ENCODE measurements around the gene FAM161A. TPM values are rescaled to one million over a fixed set of nuclear protein-coding genes. Genes with fewer than 3 reads are reported as not detected.
A peak's percentile ranks its signal among the peaks of the same experiment; 100 is the strongest.

Gene FAM161A
- total RNA-seq, 1 experiment from 2014 or later: 9.5 TPM

DNA sequence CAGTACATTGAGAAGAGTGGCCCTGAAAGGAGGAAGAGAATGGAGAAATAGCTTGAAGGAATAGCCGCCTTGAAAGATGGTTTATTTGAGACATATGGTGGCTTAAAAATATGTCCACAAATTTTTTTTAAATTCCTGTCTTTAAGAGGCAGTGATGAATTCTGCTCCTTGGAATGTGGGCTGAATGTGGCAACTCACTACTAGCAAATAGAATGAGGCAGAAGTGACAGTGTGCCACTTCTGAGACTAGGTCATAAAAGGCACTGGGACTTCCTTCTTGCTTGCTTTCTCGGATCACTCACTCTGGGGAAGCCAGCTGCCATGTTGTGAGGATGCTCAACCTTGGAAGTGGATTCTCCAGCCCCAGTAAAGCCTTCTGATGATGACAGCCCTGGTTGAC lies 67.0 kb downstream of the FAM161A start:
- no peak overlapping the region for H3K27ac ChIP-seq (ENCODE audit: low read length)
- no peaks in the 10 kb centered on the region for H3K36me3 ChIP-seq (ENCODE audit: insufficient read depth, low read length)
- no peaks in the 10 kb centered on the region for H3K79me2 ChIP-seq (ENCODE audit: low read length)
- H3K9ac ChIP-seq (ENCODE audit: low read length): no peak overlapping the region
- H3K4me3 ChIP-seq (ENCODE audit: low read length): no peak overlapping the region
- no peaks in the 10 kb centered on the region for H3K9me3 ChIP-seq (ENCODE audit: low read length)
- H4K20me1 ChIP-seq (ENCODE audit: insufficient read depth, low read depth, low read length): no peaks in the 10 kb centered on the region
- H3K4me1 ChIP-seq (ENCODE audit: low read length): no peaks in the 10 kb centered on the region
- no peaks in the 10 kb centered on the region for H3K27me3 ChIP-seq (ENCODE audit: low read length)
- H3K9me2 ChIP-seq (replicated peaks; ENCODE audit: insufficient read depth, low read length): no peaks in the 10 kb centered on the region
- no peak overlapping the region for H3K4me2 ChIP-seq (ENCODE audit: low read depth, low read length, poor library complexity, severe bottlenecking)
- DNase-seq: no peak
- no peak overlapping the region for H2AFZ ChIP-seq (ENCODE audit: low read length)

DNA sequence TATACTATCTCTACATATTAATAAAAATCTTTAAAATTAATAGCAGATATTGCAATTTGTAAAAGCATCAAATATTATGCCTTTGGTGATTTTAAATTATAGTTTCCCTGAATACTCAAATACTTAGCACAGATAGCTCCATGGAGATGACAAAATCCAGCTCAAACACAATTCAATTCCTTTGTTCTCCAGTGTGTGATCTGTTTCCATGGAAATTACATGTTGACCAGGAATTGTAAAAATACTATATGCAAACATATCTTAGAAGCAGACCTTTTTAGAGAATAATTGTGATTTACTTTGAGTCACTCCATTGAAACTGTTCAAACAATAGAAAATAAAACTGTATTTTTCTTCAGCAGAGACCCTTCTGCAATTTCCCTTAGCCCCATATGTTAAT lies 68.3 kb downstream of the FAM161A start:
- Histone ChIP-seq H3K9me2 (replicated peaks; ENCODE audit: insufficient read depth, low read length) (no peaks in the 10 kb centered on the region), H3K9me3 (ENCODE audit: low read length) (no peaks in the 10 kb centered on the region), H3K4me2 (ENCODE audit: low read depth, low read length, poor library complexity, severe bottlenecking) (no peak overlapping the region), H3K4me3 (ENCODE audit: low read length) (no peak overlapping the region), H2AFZ (ENCODE audit: low read length) (no peak overlapping the region), H3K36me3 (ENCODE audit: insufficient read depth, low read length) (no peaks in the 10 kb centered on the region), H3K27ac (ENCODE audit: low read length) (no peak overlapping the region), H3K27me3 (ENCODE audit: low read length) (no peaks in the 10 kb centered on the region), H4K20me1 (ENCODE audit: insufficient read depth, low read depth, low read length) (no peaks in the 10 kb centered on the region), H3K4me1 (ENCODE audit: low read length) (no peaks in the 10 kb centered on the region), H3K79me2 (ENCODE audit: low read length) (no peaks in the 10 kb centered on the region), H3K9ac (ENCODE audit: low read length) (no peak overlapping the region)
- no peak for DNase-seq

DNA sequence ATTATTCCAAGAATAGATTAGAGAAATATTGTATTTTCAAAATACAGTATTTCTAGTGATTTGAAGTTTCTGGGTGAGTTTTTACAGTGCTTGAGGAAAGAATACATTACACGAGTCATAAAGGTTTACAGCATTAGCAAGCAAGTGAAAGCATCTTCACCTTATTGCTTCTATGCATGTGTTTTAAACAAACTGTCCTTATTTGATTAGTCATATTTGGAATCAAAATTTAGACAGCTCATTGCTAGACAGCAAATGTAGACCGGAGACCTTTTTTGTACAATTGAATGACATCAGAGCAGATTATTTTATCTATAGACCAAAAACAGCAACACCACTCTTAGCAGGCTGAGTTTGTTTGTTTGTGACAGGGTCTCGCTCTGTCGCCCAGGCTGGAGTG lies 69.2 kb downstream of the FAM161A start:
- no peaks in the 10 kb centered on the region for H3K4me1 ChIP-seq (ENCODE audit: low read length)
- H3K9me2 ChIP-seq (replicated peaks; ENCODE audit: insufficient read depth, low read length): no peaks in the 10 kb centered on the region
- no peak overlapping the region for H3K9ac ChIP-seq (ENCODE audit: low read length)
- no peaks in the 10 kb centered on the region for H4K20me1 ChIP-seq (ENCODE audit: insufficient read depth, low read depth, low read length)
- H3K4me2 ChIP-seq (ENCODE audit: low read depth, low read length, poor library complexity, severe bottlenecking): no peak overlapping the region
- no peak overlapping the region for H2AFZ ChIP-seq (ENCODE audit: low read length)
- no peak for DNase-seq
- H3K79me2 ChIP-seq (ENCODE audit: low read length): no peaks in the 10 kb centered on the region
- no peaks in the 10 kb centered on the region for H3K27me3 ChIP-seq (ENCODE audit: low read length)
- no peak overlapping the region for H3K27ac ChIP-seq (ENCODE audit: low read length)
- H3K9me3 ChIP-seq (ENCODE audit: low read length): no peaks in the 10 kb centered on the region
- H3K36me3 ChIP-seq (ENCODE audit: insufficient read depth, low read length): no peaks in the 10 kb centered on the region
- no peak overlapping the region for H3K4me3 ChIP-seq (ENCODE audit: low read length)

- Histone ChIP-seq H3K4me3 (ENCODE audit: low read length) (no peak overlapping the region), H3K27ac (ENCODE audit: low read length) (no peak overlapping the region), H3K9me2 (replicated peaks; ENCODE audit: insufficient read depth, low read length) (no peaks in the 10 kb centered on the region), H3K79me2 (ENCODE audit: low read length) (no peaks in the 10 kb centered on the region), H3K9ac (ENCODE audit: low read length) (no peak overlapping the region), H3K27me3 (ENCODE audit: low read length) (no peaks in the 10 kb centered on the region), H4K20me1 (ENCODE audit: insufficient read depth, low read depth, low read length) (no peaks in the 10 kb centered on the region), H3K9me3 (ENCODE audit: low read length) (no peaks in the 10 kb centered on the region), H3K4me2 (ENCODE audit: low read depth, low read length, poor library complexity, severe bottlenecking) (no peak overlapping the region), H2AFZ (ENCODE audit: low read length) (no peak overlapping the region), H3K36me3 (ENCODE audit: insufficient read depth, low read length) (no peaks in the 10 kb centered on the region), H3K4me1 (ENCODE audit: low read length) (peaks cover 5% of the 10 kb centered on the region; the same call in 1 of the 2 replicates)
- DNase-seq: peak; percentile 71
These were observed 77.8 kb downstream of the FAM161A start for GRCh38 chr2:61775956-61776570.

Small RNA genes within 50 kb of the gene (small RNA-seq; reads per million reads assigned to genes)
- gene RPS24P7: not detected

Other genes starting within 250 kb of the FAM161A start
- 209 and 326 TPM in 2 replicates for gene CCT4, start 34.6 kb upstream of the FAM161A start, total RNA-seq (2014; rRNA removed; shearing (Covaris generic); ENCODE audit: low replicate concordance)
- 33.3 and 39.4 TPM in 2 replicates for gene COMMD1, start 51.6 kb upstream of the FAM161A start, total RNA-seq (2014; rRNA removed; shearing (Covaris generic); ENCODE audit: low replicate concordance)